CD4-positive, alpha-beta T cell treated with Interleukin-15 for 4 hours (primary cell): ENCODE data around the gene TOX4.
A peak's percentile ranks its signal among the peaks of the same experiment; 100 is the strongest.

Experiments used
- DNase-seq: peaks from one replicate; pipeline ENCODE4 v3.0.0-alpha.2; 2020; ENCODE audit warnings: low spot score

The TOX4 gene

GRCh38 chr14:21503376-21503775, 26.4 kb downstream of the TOX4 start:
- no peak for DNase-seq

- peak; percentile 22 for DNase-seq
Observed at GRCh38 chr14:21505012-21505553, 28.1 kb downstream of the TOX4 start.

- DNase-seq = no peak
Observed at GRCh38 chr14:21506557-21506956, 29.6 kb downstream of the TOX4 start.

- no peak for DNase-seq
Observed at GRCh38 chr14:21509432-21510143, 32.6 kb downstream of the TOX4 start.

GRCh38 chr14:21510735-21511657, 34.0 kb downstream of the TOX4 start, which contains the start of gene METTL3:
METTL3 (minus strand) TSS chr14:21511340; CDS start chr14:21511223, 117 bp downstream.
- peak; percentile 95 for DNase-seq

GRCh38 chr14:21514341-21514740, 37.3 kb downstream of the TOX4 start:
- DNase-seq = no peak

- DNase-seq = no peak
Observed at GRCh38 chr14:21518725-21519124, 41.7 kb downstream of the TOX4 start.

GRCh38 chr14:21520767-21521166, 43.8 kb downstream of the TOX4 start:
- no peak for DNase-seq

GRCh38 chr14:21521501-21521900, 44.5 kb downstream of the TOX4 start:
- no peak for DNase-seq

GRCh38 chr14:21523203-21523602, 46.2 kb downstream of the TOX4 start:
- no peak for DNase-seq

GRCh38 chr14:21524575-21525490, 47.8 kb downstream of the TOX4 start:
- no peak for DNase-seq

- DNase-seq = no peak
Observed at GRCh38 chr14:21525571-21525961, 48.6 kb downstream of the TOX4 start.

GRCh38 chr14:21525962-21526671, 49.1 kb downstream of the TOX4 start, which contains the start of gene SALL2:
SALL2 (minus strand) TSS chr14:21526346; CDS start chr14:21526127, 219 bp downstream.
- DNase-seq = peak; percentile 60

- no peak for DNase-seq
Observed at GRCh38 chr14:21526672-21527317, 49.8 kb downstream of the TOX4 start.

GRCh38 chr14:21527318-21527679, 50.3 kb downstream of the TOX4 start:
- DNase-seq = no peak

- DNase-seq = no peak
Observed at GRCh38 chr14:21528381-21529348, 51.7 kb downstream of the TOX4 start.

- no peak for DNase-seq
Observed at GRCh38 chr14:21529515-21529914, 52.5 kb downstream of the TOX4 start.

- DNase-seq = no peak
Observed at GRCh38 chr14:21533294-21533693, 56.3 kb downstream of the TOX4 start.

GRCh38 chr14:21534576-21534975, 57.6 kb downstream of the TOX4 start:
- DNase-seq = no peak
